NCI-H1092 (cell line): Measurements from ENCODE around the gene ZNF341.

Experiments used
- DNase-seq: peaks from one replicate; lab custom pipeline; 2025; lab: John Stamatoyannopoulos, UW

Gene ZNF341

DNA sequence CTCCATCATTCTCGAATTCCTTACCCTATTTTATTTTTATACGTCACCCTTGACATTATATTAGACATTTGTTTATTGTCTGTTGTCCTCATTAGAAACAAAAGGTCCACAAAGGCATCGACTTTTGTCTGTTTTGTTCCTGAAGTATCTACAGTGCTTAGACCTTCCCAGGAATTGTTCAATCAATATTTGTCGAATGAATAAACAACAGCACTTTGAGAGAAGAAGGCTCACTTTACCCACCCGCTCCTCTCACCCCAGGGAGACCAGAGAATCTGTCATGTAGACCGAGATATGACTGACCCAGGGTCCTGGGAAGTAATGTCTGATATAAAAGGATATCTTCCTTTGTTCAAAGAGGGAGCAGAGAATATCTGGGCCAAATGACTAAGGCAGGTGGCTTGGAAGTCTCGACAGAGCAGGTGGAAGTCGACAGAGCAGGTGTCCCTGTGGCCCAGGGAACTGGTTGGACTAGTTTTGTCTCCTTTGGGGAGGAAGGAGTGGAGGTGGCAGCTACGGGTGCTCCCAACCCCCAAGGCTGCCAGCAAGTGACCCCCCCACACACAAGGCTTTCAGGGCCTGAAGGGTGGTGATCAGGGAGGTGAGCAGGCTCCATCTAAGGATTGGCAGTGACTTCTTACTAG, 64.6 kb downstream of the ZNF341 start:
- no peak for DNase-seq

DNA sequence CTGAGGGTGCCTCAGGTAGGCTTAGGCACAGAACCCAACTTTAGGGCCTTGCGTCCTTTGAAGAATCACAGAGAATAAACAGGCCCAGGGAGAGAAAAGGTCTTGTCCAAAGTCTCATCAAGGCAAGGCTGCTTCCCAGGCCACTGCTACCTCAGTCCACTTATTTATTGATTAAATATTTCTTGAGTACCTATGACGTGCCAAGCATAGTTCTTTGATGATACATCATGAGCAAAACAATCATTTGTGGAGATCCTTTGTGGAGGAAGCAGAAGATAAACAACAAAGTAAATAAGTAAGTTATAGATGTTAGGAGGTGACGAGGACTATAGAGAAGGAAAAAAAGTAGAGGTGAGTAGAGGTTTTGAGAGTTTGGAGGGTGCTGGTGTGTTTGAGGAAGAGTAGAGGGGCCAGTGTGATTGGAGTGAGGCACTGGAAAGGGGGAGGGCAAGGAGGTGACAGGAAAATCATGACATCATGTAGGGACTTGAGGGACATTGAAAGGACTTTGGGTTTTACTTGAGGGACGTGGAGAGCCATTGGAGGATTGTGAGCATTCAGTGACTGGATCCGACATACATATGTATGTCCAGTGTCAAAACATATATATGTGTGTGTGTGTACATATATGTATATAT, 65.2 kb downstream of the ZNF341 start:
- DNase-seq = no peak

DNA sequence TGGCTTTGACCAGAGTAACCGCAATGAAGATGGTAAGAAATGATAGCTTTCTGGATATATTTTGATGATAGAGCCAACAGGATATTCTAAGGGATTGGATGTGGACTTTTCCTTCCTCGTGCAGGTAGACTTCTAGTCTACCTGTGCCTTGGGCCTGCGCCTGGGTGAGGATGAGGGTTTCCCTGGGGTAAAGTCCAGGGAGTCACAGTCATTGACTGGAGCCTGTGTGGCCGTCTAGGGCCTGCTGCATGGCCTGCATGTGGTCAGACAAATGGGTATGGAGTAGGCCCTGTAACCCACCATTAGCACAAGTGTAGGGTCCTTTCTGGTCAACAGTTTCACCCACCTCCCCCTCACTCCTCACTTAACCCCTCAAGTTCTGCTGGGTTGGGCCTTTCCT, 66.6 kb downstream of the ZNF341 start:
- no peak for DNase-seq

DNA sequence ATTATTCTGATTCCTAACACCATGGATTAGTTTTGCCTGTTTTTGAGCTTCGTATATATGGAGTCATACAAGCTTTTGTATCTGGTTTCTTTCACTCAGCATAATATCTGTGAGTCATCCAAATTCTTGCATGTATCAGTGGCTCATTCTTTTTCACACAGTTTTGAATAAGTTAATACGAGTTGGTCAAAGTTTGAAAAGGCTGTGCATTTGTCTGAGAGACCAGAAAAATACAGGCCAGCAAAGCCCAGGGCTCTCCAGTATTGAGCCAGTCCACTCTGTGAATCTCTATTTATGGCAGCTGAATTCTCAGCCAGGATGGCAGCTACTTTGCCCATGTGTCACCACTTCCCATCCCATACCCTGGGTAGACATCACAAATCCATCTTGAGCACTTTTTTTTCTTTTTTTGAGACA, 72.1 kb downstream of the ZNF341 start:
- DNase-seq = no peak

DNA sequence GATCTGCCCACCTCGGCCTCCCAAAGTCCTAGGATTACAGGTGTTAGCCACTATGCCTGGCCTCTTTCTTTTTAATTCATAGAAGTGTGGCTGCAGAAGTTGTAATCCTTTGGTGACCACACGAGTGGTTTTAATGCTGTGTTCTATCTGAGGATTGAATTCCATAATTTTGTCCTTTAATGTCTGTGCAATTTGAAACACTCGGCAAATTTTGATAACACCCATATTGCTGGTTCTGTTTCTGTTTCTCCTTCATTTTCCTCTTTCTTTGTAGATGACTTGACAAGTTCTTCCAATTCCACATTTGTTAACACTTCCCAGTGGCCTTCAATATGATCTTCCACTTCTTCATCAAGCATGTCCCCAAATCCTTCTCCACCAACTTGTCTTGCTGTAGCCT, 76.6 kb downstream of the ZNF341 start:
- DNase-seq = no peak

DNA sequence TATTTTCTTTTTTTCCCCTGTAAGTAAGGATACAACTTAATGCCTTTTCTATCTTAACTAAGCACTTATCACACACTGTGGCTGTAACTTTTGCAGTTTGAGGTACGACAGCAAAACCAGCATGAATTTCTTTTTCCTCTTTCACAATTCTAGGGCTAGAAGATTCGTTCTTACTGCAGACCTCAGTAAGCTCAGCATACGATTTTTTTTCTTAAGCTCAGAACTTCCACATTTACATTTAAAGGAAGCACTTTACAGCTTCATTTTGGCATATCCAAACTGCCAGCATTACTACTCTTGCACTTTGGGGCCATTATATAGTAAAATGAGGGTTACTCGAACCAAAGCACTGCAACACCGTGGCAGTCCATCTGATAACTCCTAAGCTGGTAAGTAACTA, 78.5 kb downstream of the ZNF341 start:
- DNase-seq = no peak

DNA sequence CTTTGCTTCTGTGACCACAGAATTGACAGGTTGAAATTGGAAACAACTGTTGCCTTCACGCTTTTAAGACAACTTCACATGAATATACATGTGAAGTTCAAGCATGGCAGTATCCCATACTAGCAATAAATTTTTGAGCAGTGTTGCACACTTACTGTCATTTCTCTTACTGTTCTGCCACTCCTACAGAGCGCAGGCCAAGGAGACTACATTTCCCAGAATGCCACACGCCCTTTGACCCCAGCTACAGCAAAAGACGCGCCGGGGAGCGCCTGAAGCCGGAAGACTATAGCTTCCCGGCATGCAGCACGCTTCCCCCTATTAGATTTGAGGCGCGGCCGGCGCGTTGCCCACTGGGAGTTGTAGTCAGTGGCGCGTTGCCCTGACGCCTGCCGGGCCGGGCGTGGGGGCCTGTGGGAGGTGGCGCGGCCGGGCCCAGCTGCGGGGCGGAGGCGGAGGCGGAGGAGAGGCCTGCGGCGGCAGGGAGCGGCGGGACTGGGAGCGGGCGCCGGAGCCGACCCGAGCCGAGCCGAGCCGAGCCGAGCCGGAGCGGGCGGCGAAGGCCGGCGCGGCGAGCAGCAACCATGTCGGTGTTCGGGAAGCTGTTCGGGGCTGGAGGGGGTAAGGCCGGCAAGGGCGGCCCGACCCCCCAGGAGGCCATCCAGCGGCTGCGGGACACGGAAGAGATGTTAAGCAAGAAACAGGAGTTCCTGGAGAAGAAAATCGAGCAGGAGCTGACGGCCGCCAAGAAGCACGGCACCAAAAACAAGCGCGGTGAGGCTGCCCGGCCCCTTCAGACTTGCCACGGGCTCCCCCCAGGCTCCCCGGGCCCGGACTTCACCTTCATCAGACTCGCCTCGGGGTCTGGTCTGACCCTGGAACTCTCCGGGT, 79.3 kb downstream of the ZNF341 start, which contains the start of gene CHMP4B:
Gene CHMP4B, plus strand, starts transcription at position 464 of the 891 bp plus-strand sequence. Its CDS starts 121 bp downstream, at position 585.
- DNase-seq = peak; percentile 98

DNA sequence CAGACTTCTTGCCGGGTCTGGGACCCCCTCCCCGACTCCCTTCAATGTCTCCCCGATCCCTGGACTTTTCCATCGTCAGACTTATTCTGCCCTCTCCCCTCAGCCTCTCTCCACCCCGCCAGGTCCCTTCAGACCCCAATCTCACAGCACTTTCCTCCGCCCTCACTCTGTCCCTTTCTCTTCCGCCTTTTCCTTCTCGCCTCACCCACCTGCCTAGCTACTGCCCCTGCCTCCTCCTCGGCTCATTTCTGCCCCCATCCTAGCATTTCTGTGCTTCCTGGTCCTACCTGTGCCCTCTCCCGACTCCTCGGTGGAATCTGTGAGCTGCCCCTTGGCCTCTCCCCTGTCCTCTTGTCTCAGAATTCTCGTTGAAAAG, 80.0 kb downstream of the ZNF341 start:
- no peak for DNase-seq

DNA sequence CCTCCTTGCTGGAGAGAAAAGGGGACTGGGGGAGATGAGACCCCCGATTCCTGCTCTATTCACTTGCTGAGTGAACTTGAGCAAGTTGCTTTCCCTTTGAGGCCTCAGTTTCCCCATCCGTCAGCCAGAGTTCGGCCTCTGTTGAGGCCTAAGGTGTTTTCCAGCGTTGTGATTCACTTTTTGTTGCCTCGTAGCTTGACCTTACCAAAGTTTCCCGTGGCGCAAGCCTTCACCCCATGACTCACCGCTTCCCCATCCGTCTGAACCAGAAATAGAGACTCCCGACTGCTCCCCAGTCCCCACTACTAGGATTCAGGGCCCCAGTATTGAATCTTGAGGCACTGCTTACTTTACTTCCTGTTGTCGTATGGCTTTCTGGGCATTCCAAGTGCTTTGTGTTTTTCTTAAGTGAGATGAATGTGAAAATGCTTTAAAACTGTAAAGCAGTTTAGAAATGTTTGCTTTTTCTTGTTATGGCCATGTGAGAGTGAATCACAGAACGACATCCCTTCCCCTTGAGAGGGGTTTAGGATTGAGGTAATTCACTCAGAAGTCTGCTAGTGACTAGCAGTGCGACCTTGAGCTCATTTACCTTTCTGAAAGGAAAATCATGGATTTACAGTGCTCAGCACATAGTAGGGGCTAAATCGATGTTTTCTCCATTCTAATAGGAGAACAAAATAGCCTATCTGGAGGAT, 80.5 kb downstream of the ZNF341 start:
- DNase-seq = no peak

DNA sequence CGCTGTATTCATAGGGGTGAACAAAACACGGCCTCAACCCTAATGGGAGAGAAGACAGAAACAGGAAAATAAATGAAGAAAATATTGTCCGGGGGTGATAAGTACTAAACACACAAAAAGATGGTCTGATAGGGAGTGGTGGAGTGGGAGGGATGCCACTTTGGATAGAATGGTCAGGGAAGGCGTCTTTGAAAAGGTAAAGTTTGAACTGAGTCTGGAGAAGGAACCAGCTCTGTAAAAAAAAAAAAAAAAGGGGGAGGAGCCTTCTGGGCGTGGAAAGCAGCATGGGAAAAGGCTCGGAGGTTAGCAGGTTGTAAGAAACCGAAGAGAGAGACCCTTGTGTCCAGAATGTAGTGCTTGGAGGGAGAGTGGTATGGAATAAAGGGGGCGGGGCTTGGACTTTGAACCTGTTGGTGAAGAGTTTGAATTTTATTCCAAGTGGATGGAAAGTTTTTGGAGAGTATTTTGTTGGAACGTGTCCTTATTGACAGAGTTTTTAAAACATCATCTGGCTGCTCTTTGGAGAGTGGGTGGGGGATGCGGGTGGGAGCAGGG, 81.2 kb downstream of the ZNF341 start:
- no peak for DNase-seq

DNA sequence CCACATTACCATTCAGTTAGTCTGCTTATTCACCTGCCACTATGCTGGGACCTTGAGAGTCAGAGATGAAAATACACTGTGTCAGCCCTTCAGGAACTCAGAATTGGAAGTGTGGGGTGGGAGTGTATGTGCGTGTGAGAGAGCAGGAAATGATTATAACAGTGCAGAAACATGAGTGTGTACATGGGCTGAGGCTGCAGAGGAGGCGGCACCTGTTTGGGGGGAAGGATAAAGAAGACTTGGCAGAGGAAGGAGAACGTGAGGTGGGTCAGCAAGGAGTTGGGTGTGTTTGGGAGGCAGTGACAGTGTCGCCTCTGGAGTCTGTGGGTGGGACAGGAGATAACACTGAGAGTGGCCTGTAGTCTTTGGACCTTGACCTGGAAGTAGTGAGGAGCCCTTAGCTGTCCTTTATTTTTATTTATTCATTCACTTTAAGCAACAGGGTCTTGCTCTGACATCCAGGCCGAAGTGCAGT, 82.5 kb downstream of the ZNF341 start:
- DNase-seq = no peak

DNA sequence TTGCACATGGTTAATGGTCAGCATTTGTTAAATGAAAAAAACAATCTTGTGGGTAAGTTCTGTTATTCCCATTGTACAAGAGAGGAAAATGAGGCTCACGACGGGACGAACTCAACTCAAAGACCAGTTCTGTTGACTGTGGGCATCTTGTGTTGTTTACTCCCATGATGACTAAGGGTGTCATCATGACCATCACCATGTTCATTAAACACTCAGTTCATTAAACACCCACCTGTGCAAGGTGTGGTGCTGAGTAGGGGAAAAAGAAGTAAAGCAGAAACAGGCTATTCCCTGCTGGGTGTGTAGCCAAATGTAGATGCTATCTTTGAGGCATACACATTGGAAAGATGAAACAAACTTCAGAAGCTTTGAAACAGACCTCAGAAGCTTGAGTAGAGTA, 83.9 kb downstream of the ZNF341 start:
- DNase-seq = no peak

DNA sequence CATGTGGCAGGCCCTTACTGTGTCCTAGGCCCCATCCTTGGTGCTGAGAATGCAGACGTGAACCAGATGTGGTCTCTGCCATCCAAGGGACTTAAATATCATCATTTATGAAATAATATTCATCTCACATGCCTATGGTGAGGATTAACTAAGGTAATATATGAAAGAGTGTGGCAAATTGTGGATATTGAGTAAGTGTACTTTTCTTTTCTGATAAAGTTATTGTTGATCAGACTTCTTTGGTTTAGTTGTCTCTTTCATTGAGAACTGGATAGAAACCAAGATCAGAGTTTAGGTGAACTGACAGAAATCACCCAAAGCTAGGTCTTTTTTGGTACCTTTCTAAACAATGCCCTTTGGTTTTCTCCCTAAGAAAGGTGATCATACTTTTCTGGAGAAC, 84.4 kb downstream of the ZNF341 start:
- no peak for DNase-seq

DNA sequence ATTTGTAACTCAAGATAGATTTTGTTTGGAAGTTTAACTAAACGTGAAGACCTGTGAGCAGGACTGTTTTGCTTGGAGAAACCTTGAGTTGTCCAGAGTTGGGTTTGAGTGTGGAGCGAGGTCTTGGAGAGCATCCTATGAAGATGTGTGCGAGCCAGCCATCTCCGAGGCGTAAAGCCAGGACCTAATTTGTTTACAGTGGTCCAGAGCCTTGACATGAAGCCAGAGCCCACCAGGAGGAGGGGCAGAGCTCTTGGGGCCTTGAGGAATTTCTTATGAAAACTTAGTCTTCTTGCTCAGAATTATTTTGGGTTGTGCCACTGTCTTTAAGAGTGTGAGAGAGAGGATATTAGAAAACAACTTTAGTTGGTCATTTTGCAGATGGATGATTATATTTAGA, 85.6 kb downstream of the ZNF341 start:
- no peak for DNase-seq

DNA sequence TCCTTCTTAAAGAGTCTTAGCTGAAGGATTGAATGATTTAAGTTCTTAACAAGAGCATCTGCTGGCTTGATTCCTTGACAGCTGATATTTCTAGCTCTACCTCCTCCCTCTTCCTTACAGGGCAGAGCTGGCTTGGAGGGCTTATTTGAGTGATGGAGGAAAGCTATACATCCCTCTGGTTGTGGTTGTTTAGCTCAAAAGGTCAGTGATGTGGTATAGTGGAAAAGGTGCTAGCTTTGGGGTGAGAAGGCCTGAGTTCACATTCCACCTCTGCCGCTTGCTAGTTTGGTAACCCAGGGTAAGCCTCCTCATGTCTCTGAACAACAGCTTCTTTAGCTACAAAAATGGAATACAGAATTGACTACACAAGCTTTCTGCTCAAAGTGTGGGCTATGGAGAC, 87.7 kb downstream of the ZNF341 start:
- no peak for DNase-seq

DNA sequence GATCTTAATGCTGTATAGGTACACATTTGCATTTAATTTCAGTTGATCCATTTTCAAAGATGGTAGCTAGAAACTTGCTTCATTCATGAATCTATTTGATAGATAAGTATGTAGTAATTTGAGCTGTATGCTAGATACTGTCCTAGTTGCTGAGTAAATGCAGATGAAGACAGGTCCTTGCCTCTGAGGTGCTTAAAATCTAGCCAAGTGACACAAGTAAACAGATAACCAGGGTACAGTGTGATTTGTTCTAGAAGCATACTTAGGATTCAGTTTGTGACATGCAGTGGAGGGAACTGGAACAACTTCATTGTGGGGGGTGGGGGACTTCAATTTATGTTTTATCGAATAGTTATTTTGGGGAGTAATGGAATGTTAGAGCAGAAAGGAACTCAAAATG, 88.6 kb downstream of the ZNF341 start:
- no peak for DNase-seq

DNA sequence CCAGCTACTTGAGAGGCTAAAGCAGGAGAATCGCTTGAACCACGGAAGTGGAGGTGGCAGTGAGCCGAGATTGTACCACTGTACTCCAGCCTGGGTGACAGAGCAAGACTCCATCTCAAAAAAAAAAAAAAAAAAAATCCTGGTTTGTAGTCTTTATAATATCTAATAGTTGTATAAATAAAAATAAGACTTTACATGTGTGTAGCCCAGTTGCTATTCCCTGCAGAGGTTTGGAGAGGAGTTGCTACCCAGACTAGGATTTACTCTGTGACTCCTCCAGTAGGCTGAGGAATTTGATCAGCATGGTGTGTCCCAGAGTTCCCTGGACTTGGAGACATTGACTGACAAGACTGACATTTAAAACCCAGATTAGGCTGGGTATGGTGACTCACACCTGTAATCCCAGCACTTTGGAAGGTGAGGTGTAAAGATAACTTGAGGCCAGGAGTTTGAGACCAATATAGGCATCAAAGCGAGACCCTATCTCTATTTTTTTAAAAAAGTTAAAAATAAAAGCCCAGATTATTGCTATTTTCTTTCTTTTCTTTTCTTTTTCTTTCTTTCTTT, 89.6 kb downstream of the ZNF341 start:
- DNase-seq = no peak

DNA sequence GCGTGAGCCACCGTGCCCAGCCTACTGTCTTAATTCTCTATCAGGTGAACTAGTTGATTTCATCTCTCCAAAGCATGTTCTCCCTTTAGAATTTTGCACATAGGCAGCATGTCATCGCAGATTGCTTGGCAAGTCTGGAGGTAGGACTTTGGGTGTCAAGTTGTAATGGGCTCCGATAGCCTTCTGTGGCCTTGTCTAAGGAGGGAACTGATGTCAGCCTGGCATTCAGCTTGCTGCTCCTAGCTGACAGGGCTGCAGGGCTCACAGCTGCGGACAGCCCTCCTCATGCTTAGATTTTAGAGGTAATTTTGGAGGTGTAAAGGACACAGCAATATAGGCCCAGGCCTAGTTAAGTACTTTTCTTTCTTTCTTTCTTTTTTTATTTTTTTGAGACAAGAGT, 90.6 kb downstream of the ZNF341 start:
- DNase-seq = no peak

DNA sequence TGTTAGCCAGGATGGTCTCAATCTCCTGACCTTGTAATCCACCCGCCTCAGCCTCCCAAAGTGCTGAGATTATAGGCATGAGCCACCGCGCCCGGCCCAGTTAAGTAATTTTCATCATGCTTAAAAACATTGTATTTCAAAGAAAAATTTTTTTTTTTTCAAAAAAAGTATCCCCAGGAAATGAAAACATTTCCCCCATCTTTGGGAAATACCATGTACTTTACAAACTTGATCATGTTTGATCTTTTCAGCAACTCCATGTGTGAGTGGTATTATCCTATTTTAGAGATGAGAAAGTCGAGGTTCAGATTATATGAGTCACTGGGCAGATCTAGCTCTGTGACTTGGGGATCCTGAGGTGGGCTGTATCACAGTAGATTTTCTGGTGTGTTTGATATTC, 91.2 kb downstream of the ZNF341 start:
- DNase-seq = no peak

DNA sequence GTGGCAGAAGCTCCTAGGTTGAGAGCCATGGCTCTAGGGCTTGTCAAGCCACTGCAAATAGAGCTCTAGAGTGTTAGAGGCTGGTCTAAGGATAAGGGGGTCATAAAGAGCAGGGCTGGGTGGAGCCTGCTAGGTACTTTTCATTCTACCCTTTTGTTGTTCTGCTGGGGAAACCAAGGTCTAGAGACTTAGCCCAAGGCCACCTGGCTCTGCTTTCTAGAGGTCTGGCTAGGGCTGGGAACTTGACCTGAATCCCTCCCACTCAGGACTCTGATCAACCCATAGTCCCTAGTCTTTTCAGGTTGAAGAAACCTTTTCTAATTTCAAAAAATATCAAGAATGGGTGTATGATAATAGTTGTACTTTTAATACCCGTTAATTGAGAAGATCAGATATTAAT, 93.1 kb downstream of the ZNF341 start:
- no peak for DNase-seq
